Measurements from ENCODE around the gene PRSS22.

- TF ChIP-seq CTCF (conservative IDR thresholded peaks at IDR 0.05; ENCODE audit: low read length) (no peak), EZH2phosphoT487 (IDR thresholded peaks at IDR 0.05; ENCODE audit: borderline replicate concordance) (no peak)
These were observed 44.6 kb upstream of the PRSS22 start for GRCh38 chr16:2902337-2903130.
